HepG2 (cell line): ENCODE results near the gene IL2. TPM values are rescaled to one million over a fixed set of nuclear protein-coding genes. Genes with fewer than 3 reads are reported as not detected.

Experiments used
- ATF1 ChIP-seq: IDR thresholded peaks from 2 replicates; pipeline ENCODE4 v1.6.1; 2016; ENCODE audit warnings: mild to moderate bottlenecking, control low read depth
- CENPT ChIP-seq: sonication (generic); formaldehyde crosslinking; IDR thresholded peaks from 2 replicates; pipeline ENCODE4 v1.8.0; 2022; ENCODE audit warnings: low read depth, mild to moderate bottlenecking, moderate library complexity, missing genetic modification reagents
- KDM4B ChIP-seq: sonication (generic); formaldehyde crosslinking; IDR thresholded peaks from 2 replicates; pipeline ENCODE4 v1.4.0; 2020; ENCODE audit warnings: missing genetic modification reagents
- KIAA2018 ChIP-seq: sonication (generic); formaldehyde crosslinking; IDR thresholded peaks from 2 replicates; pipeline ENCODE4 v1.5.0; 2020; ENCODE audit warnings: mild to moderate bottlenecking, missing genetic modification reagents, borderline replicate concordance
- PBX3 ChIP-seq: sonication (generic); formaldehyde crosslinking; IDR thresholded peaks from 2 replicates; pipeline ENCODE4 v1.8.1; 2023; ENCODE audit warnings: missing genetic modification reagents, inconsistent platforms, borderline replicate concordance
- SIX4 ChIP-seq: sonication (generic); formaldehyde crosslinking; IDR thresholded peaks from 2 replicates; pipeline ENCODE4 v1.4.0; 2020; ENCODE audit warnings: missing genetic modification reagents
- ZNF331 ChIP-seq: sonication (generic); formaldehyde crosslinking; IDR thresholded peaks from 2 replicates; pipeline ENCODE4 v1.4.0; 2020; ENCODE audit warnings: missing genetic modification reagents
- ZNF33B ChIP-seq: sonication (generic); formaldehyde crosslinking; IDR thresholded peaks from 2 replicates; pipeline ENCODE4 v1.5.1; 2020; ENCODE audit warnings: mild to moderate bottlenecking, missing genetic modification reagents
- ZSCAN9 ChIP-seq: IDR thresholded peaks from 2 replicates; pipeline ENCODE4 v1.6.1; 2016; ENCODE audit warnings: borderline replicate concordance
- polyA plus RNA-seq, 8 experiments: library from polyadenylated mRNA; depleted of rRNA in 3 of 8; stranded (reverse) in 7 of 8; unstranded in 1 of 8; fragments of >200 nt; fragmentation: Illumina TruSeq in 4 of 8; extraction: Trizol in 4 of 8; gene quantifications; 2 replicates each; pipeline versions ENCODE4 v1.2.1 to v1.2.3, GENCODE V29; 2011 to 2016; ENCODE audit warnings: low read depth in 4 of 8, missing spikeins in 1 of 8, mixed read lengths in 1 of 8; ENCODE audit not compliant: insufficient read depth in 1 of 8
- total RNA-seq, 5 experiments: library from RNA; depleted of rRNA; stranded (reverse); fragments of >200 nt; fragmentation: Illumina TruSeq; extraction: Trizol; gene quantifications; 2 replicates each; pipeline ENCODE4 v1.2.3, GENCODE V29; 2016; ENCODE audit warnings: low read depth in 1 of 5

Gene IL2
- total and polyA plus RNA-seq, 2 of the 13 experiments (the other 11 are each of a cell fraction or from before 2014, with no cell fraction given): not detected

DNA sequence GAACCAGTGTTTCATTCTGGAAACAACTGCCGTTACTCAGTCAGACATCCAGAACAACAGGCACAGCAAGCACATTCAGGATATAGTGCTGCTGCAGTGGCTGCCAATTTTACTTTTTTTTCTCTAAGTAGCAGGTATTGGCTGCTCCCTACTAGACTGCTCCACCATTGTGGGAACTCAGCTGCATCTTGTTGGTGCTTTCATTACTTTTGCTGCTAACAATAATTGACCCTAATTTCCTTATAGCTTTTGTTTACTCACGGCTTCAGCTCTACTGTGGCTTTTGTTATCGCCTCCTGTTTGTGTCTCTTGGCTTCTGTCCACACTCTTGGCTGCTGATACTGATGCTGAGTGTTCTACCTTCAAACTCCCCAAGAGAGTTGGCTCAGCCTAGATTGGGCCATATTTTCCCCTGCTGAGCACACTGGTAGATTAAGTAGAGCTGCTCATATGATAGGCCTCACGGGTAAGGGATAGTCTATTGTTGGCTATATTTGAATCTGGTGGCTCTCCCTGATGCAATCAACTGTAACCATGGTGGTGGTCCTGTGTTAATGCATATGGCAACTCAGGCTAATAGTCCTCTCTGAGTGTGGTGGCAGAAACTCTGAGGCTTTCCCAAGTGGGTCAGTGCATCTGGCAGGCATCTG is 44.5 kb upstream of the IL2 start (continued):
- TF ChIP-seq KIAA2018 (CRISPR knock-in tag) (no peak), PBX3 (CRISPR knock-in tag) (no peak), SIX4 (CRISPR knock-in tag) (no peak), KDM4B (CRISPR knock-in tag) (no peak), ATF1 (CRISPR knock-in tag) (no peak), ZSCAN9 (CRISPR knock-in tag) (no peak), ZNF33B (CRISPR knock-in tag) (no peak), ZNF331 (no peak), CENPT (CRISPR knock-in tag) (no peak)
